MCF 10A (cell line): ENCODE results near the gene HES4. TPM values are rescaled to one million over a fixed set of nuclear protein-coding genes. Genes with fewer than 3 reads are reported as not detected.

Experiments
- BruUV-seq: library from RNA; stranded (reverse); fragments of 400-500 nt; replicated peaks from 2 replicates; lab custom pipeline; 2021; lab: Mats Ljungman, UMichigan
- CTCF ChIA-PET: fragments of 300-600 bp; sonication (Branson Sonifier 250); formaldehyde crosslinking; extraction: SDS; loops from one replicate; lab custom pipeline; 2021; ENCODE audit warnings: antibody characterized with exemption, inconsistent platforms; lab: Yijun Ruan, JAX
- POLR2A ChIA-PET: fragments of 300-600, 350-650 bp; sonication (Branson Sonifier 250); formaldehyde crosslinking; extraction: SDS; loops from one replicate; lab custom pipeline; 2020; ENCODE audit warnings: antibody characterized with exemption, inconsistent platforms; lab: Yijun Ruan, JAX
- DNase-seq: peaks from one replicate; pipeline ENCODE4 v3.0.0-alpha.2; 2018; ENCODE audit not compliant: unreplicated experiment
- H3K27ac Mint-ChIP-seq: one replicate; pipeline ENCODE4 v1.8.0; 2022; ENCODE audit warnings: mild to moderate bottlenecking, low read depth, mixed read lengths; ENCODE audit not compliant: unreplicated experiment
- H3K27me3 Mint-ChIP-seq: one replicate; pipeline ENCODE4 v1.8.0; 2022; ENCODE audit warnings: mixed read lengths; ENCODE audit not compliant: insufficient read depth, unreplicated experiment
- H3K36me3 Mint-ChIP-seq: one replicate; pipeline ENCODE4 v1.8.0; 2022; ENCODE audit warnings: mild to moderate bottlenecking, moderate library complexity, mixed read lengths; ENCODE audit not compliant: insufficient read depth, unreplicated experiment
- H3K4me1 Mint-ChIP-seq: one replicate; pipeline ENCODE4 v1.8.0; 2022; ENCODE audit warnings: mixed read lengths; ENCODE audit not compliant: insufficient read depth, unreplicated experiment
- H3K4me3 Mint-ChIP-seq: one replicate; pipeline ENCODE4 v1.8.0; 2022; ENCODE audit warnings: mild to moderate bottlenecking, moderate library complexity, mixed read lengths; ENCODE audit not compliant: unreplicated experiment
- H3K9me3 Mint-ChIP-seq: one replicate; pipeline ENCODE4 v1.8.0; 2022; ENCODE audit warnings: mixed read lengths; ENCODE audit not compliant: unreplicated experiment
- intact Hi-C: fragments of 100-400 bp; cut with micrococcal nuclease; formaldehyde crosslinking; loops from 2 replicates; pipeline ENCODE4 v1.14.1; 2022
- total RNA-seq: library from RNA; stranded (reverse); gene quantifications from 2 replicates; pipeline ENCODE4 v1.2.3, GENCODE V29; 2022
- TF ChIP-seq, protein P1 (sequence below): fragments of 200-600 bp; IDR thresholded peaks from one replicate; pipeline ENCODE4 v1.8.0; 2022; ENCODE audit warnings: antibody characterized with exemption, mild to moderate bottlenecking; ENCODE audit not compliant: unreplicated experiment

The HES4 gene
- total RNA-seq, 1 experiment from 2014 or later: 42.1 TPM

GRCh38 chr1:964691-965525 is 35.0 kb downstream of the HES4 start:
- ChIA-PET CTCF (interaction anchor here (0.6 to 1.4 kb wide), 2 partner anchors 11 to 18 kb away, joined by 3 to 7 read pairs; no protein-coding TSS in a partner anchor), POLR2A (no interaction called here)

GRCh38 chr1:963746-964525 is 36.0 kb downstream of the HES4 start:
- BruUV-seq: no TSS peak
- CTCF ChIA-PET: no interaction called here
- intact Hi-C loops: no loop called here

More at GRCh38 chr1:964691-965525, 35.0 kb downstream of the HES4 start:
- TF ChIP-seq, protein P1, sequence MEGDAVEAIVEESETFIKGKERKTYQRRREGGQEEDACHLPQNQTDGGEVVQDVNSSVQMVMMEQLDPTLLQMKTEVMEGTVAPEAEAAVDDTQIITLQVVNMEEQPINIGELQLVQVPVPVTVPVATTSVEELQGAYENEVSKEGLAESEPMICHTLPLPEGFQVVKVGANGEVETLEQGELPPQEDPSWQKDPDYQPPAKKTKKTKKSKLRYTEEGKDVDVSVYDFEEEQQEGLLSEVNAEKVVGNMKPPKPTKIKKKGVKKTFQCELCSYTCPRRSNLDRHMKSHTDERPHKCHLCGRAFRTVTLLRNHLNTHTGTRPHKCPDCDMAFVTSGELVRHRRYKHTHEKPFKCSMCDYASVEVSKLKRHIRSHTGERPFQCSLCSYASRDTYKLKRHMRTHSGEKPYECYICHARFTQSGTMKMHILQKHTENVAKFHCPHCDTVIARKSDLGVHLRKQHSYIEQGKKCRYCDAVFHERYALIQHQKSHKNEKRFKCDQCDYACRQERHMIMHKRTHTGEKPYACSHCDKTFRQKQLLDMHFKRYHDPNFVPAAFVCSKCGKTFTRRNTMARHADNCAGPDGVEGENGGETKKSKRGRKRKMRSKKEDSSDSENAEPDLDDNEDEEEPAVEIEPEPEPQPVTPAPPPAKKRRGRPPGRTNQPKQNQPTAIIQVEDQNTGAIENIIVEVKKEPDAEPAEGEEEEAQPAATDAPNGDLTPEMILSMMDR: no peak
- DNase-seq: no peak
- H3K27me3 Mint-ChIP-seq: no peaks in the 10 kb centered on the region
- no peak overlapping the region for H3K4me3 Mint-ChIP-seq
- H3K27ac Mint-ChIP-seq: no peak overlapping the region
- peaks cover 11% of the 10 kb centered on the region for H3K36me3 Mint-ChIP-seq
- no peaks in the 10 kb centered on the region for H3K9me3 Mint-ChIP-seq
- intact Hi-C loops: no loop called here
- BruUV-seq: no TSS peak
- peaks cover 4% of the 10 kb centered on the region for H3K4me1 Mint-ChIP-seq

GRCh38 chr1:963301-963651 is 36.6 kb downstream of the HES4 start:
- DNase-seq: no peak
- Mint-ChIP-seq H3K9me3 (no peaks in the 10 kb centered on the region), H3K27me3 (no peaks in the 10 kb centered on the region), H3K4me3 (no peak overlapping the region), H3K27ac (no peak overlapping the region), H3K36me3 (peaks cover 11% of the 10 kb centered on the region), H3K4me1 (peaks cover 2% of the 10 kb centered on the region)
- TF ChIP-seq, protein P1: no peak
- ChIA-PET POLR2A (no interaction called here), CTCF (no interaction called here)
- intact Hi-C loops: no loop called here
- BruUV-seq: no TSS peak

More at GRCh38 chr1:963746-964525, 36.0 kb downstream of the HES4 start:
- H3K4me1 Mint-ChIP-seq: peaks cover 4% of the 10 kb centered on the region
- H3K4me3 Mint-ChIP-seq: no peak overlapping the region
- POLR2A ChIA-PET: no interaction called here
- TF ChIP-seq, protein P1: no peak
- no peaks in the 10 kb centered on the region for H3K9me3 Mint-ChIP-seq
- H3K27me3 Mint-ChIP-seq: no peaks in the 10 kb centered on the region
- peaks cover 11% of the 10 kb centered on the region for H3K36me3 Mint-ChIP-seq
- DNase-seq: no peak
- H3K27ac Mint-ChIP-seq: no peak overlapping the region
